HepG2 (cell line): ENCODE results near the gene CBX2. TPM values are rescaled to one million over a fixed set of nuclear protein-coding genes. Genes with fewer than 3 reads are reported as not detected.

Source experiments
- CERS6 ChIP-seq: sonication (generic); formaldehyde crosslinking; IDR thresholded peaks from 2 replicates; pipeline ENCODE4 v1.5.0; 2020; ENCODE audit warnings: missing genetic modification reagents
- HMGXB3 ChIP-seq: sonication (generic); formaldehyde crosslinking; IDR thresholded peaks from 2 replicates; pipeline ENCODE4 v1.4.0; 2020; ENCODE audit warnings: missing genetic modification reagents, borderline replicate concordance
- SIN3A ChIP-seq: IDR thresholded peaks from 2 replicates; pipeline ENCODE4 v1.6.1; 2011; ENCODE audit warnings: low read depth, mild to moderate bottlenecking, control low read depth, low read length, borderline replicate concordance
- TAF1 ChIP-seq: sonication (generic); formaldehyde crosslinking; IDR thresholded peaks from 2 replicates; pipeline ENCODE4 v1.4.0; 2020; ENCODE audit warnings: missing genetic modification reagents
- TERF1 ChIP-seq: sonication (generic); formaldehyde crosslinking; IDR thresholded peaks from 2 replicates; pipeline ENCODE4 v1.8.0; 2022; ENCODE audit warnings: mild to moderate bottlenecking, missing genetic modification reagents, moderate library complexity
- ZBTB34 ChIP-seq: sonication (generic); formaldehyde crosslinking; IDR thresholded peaks from 2 replicates; pipeline ENCODE4 v1.8.0; 2022; ENCODE audit warnings: mild to moderate bottlenecking, missing genetic modification reagents
- ZBTB37 ChIP-seq: sonication (generic); formaldehyde crosslinking; IDR thresholded peaks from 2 replicates; pipeline ENCODE4 v1.4.0; 2020; ENCODE audit warnings: mild to moderate bottlenecking, missing genetic modification reagents
- ZBTB38 ChIP-seq: sonication (generic); formaldehyde crosslinking; IDR thresholded peaks from 2 replicates; pipeline ENCODE4 v1.5.1; 2020; ENCODE audit warnings: mild to moderate bottlenecking, missing genetic modification reagents
- ZFP36 ChIP-seq: fragments of 150-350 bp; IDR thresholded peaks from 2 replicates; pipeline ENCODE4 v1.6.1; 2018; ENCODE audit warnings: borderline replicate concordance, low read length, low read depth; ENCODE audit not compliant: partially characterized antibody
- ZNF251 ChIP-seq: sonication (generic); formaldehyde crosslinking; IDR thresholded peaks from 2 replicates; pipeline ENCODE4 v1.9.0; 2021; ENCODE audit warnings: mild to moderate bottlenecking, missing genetic modification reagents
- ZNF331 ChIP-seq: sonication (generic); formaldehyde crosslinking; IDR thresholded peaks from 2 replicates; pipeline ENCODE4 v1.4.0; 2020; ENCODE audit warnings: missing genetic modification reagents
- ZNF337 ChIP-seq: sonication (generic); formaldehyde crosslinking; IDR thresholded peaks from 2 replicates; pipeline ENCODE4 v1.5.1; 2020; ENCODE audit warnings: missing genetic modification reagents, low read depth, mild to moderate bottlenecking, borderline replicate concordance
- ZNF430 ChIP-seq: sonication (generic); formaldehyde crosslinking; IDR thresholded peaks from 2 replicates; pipeline ENCODE4 v1.9.0; 2021; ENCODE audit warnings: mild to moderate bottlenecking, missing genetic modification reagents
- ZNF513 ChIP-seq: sonication (generic); formaldehyde crosslinking; conservative IDR thresholded peaks from 2 replicates; pipeline ENCODE4 v1.5.0; 2020; ENCODE audit warnings: missing genetic modification reagents
- ZNF598 ChIP-seq: sonication (generic); formaldehyde crosslinking; IDR thresholded peaks from 2 replicates; pipeline ENCODE4 v1.5.1; 2020; ENCODE audit warnings: mild to moderate bottlenecking, missing genetic modification reagents, borderline replicate concordance
- ZNF749 ChIP-seq: sonication (generic); formaldehyde crosslinking; IDR thresholded peaks from 2 replicates; pipeline ENCODE4 v1.8.0; 2022; ENCODE audit warnings: mild to moderate bottlenecking, missing genetic modification reagents, moderate library complexity, borderline replicate concordance
- polyA plus RNA-seq, 8 experiments: library from polyadenylated mRNA; depleted of rRNA in 3 of 8; stranded (reverse) in 7 of 8; unstranded in 1 of 8; fragments of >200 nt; fragmentation: Illumina TruSeq in 4 of 8; extraction: Trizol in 4 of 8; gene quantifications; 2 replicates each; pipeline versions ENCODE4 v1.2.1 to v1.2.3, GENCODE V29; 2011 to 2016; ENCODE audit warnings: low read depth in 4 of 8, missing spikeins in 1 of 8, mixed read lengths in 1 of 8; ENCODE audit not compliant: insufficient read depth in 1 of 8
- total RNA-seq, 5 experiments: library from RNA; depleted of rRNA; stranded (reverse); fragments of >200 nt; fragmentation: Illumina TruSeq; extraction: Trizol; gene quantifications; 2 replicates each; pipeline ENCODE4 v1.2.3, GENCODE V29; 2016; ENCODE audit warnings: low read depth in 1 of 5

CBX2 gene
- total and polyA plus RNA-seq, 2 of the 13 experiments (the other 11 are each of a cell fraction or from before 2014, with no cell fraction given): 14.5 to 31.1 TPM

GRCh38 chr17:79812353-79813258 is 34.7 kb downstream of the CBX2 start (continued):
- TF ChIP-seq ZFP36: peak; percentile 50
- TF ChIP-seq ZNF251 (CRISPR knock-in tag): no peak
- no peak for TF ChIP-seq ZNF337 (CRISPR knock-in tag)
- TF ChIP-seq HMGXB3 (CRISPR knock-in tag): no peak
- no peak for TF ChIP-seq ZNF331 (CRISPR knock-in tag)
- TF ChIP-seq ZNF513: 0 out of 2 replicates have a peak, but pooled peaks have one; percentile 19
- no peak for TF ChIP-seq ZBTB34 (CRISPR knock-in tag)
- TF ChIP-seq SIN3A: no peak
- peak; percentile 31; the same call in 1 of the 2 replicates for TF ChIP-seq ZNF430 (CRISPR knock-in tag)
- TF ChIP-seq TERF1: no peak
- TF ChIP-seq ZNF749 (CRISPR knock-in tag): no peak
- no peak for TF ChIP-seq ZBTB38 (CRISPR knock-in tag)
- 0 out of 2 replicates have a peak, but pooled peaks have one; percentile 21 for TF ChIP-seq ZNF598
- TF ChIP-seq TAF1 (CRISPR knock-in tag): no peak
- TF ChIP-seq ZBTB37 (CRISPR knock-in tag): no peak
- no peak for TF ChIP-seq CERS6
